ENCODE data around the gene RICTOR.
"Not testable (repeated sequence)": the region's sequence is repeated elsewhere in the genome, so short reads cannot be mapped to it uniquely, and the experiment has no call there.

The RICTOR gene

GRCh38 chr5:39006650-39007049 is 67.5 kb downstream of the RICTOR start:
- TF ChIP-seq CTCF (conservative IDR thresholded peaks at IDR 0.05) (no peak), ZFX (IDR thresholded peaks at IDR 0.05) (no peak)
- no peak overlapping the region for H3K27ac ChIP-seq

GRCh38 chr5:39005566-39006232 is 68.5 kb downstream of the RICTOR start:
- no peak overlapping the region for H3K27ac ChIP-seq
- TF ChIP-seq CTCF (conservative IDR thresholded peaks at IDR 0.05), result peak; percentile 21
- TF ChIP-seq ZFX (IDR thresholded peaks at IDR 0.05), result no peak

GRCh38 chr5:39001683-39002082 is 72.5 kb downstream of the RICTOR start:
- no peak overlapping the region for H3K27ac ChIP-seq
- no peak for TF ChIP-seq ZFX (IDR thresholded peaks at IDR 0.05)
- TF ChIP-seq CTCF (conservative IDR thresholded peaks at IDR 0.05), result no peak

DNA sequence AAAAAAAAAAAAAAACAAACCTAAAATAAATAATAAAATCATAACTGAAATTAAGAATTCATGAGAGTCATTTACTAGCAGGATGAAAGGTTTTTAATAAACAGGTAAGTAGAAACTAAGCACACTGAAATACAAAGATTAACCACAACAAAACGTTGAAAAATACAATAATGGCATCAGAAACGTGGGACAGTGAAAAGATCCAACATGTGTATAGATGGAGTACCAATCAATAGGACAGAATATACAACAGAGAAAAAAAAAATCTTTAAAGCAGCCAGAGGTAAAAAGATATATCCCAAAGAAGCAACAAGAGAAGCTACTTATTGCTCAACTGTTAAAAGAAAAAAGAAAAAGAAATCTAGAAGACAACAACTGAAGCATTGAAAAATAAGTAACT is 75.2 kb downstream of the RICTOR start:
- no peak for TF ChIP-seq ZFX (IDR thresholded peaks at IDR 0.05)
- no peak for TF ChIP-seq CTCF (conservative IDR thresholded peaks at IDR 0.05)
- no peak overlapping the region for H3K27ac ChIP-seq

GRCh38 chr5:38997591-38997990 is 76.6 kb downstream of the RICTOR start:
- no peak overlapping the region for H3K27ac ChIP-seq
- TF ChIP-seq CTCF (conservative IDR thresholded peaks at IDR 0.05), result no peak
- no peak for TF ChIP-seq ZFX (IDR thresholded peaks at IDR 0.05)

- no peak for TF ChIP-seq CTCF (conservative IDR thresholded peaks at IDR 0.05)
- TF ChIP-seq ZFX (IDR thresholded peaks at IDR 0.05), result no peak
- no peak overlapping the region for H3K27ac ChIP-seq
Observed at GRCh38 chr5:38996123-38996522, 78.1 kb downstream of the RICTOR start.

- TF ChIP-seq ZFX (IDR thresholded peaks at IDR 0.05), result no peak
- peak; percentile 84 for TF ChIP-seq CTCF (conservative IDR thresholded peaks at IDR 0.05)
- H3K27ac ChIP-seq, result no peak overlapping the region
Observed at GRCh38 chr5:38994324-38994927, 79.8 kb downstream of the RICTOR start.

DNA sequence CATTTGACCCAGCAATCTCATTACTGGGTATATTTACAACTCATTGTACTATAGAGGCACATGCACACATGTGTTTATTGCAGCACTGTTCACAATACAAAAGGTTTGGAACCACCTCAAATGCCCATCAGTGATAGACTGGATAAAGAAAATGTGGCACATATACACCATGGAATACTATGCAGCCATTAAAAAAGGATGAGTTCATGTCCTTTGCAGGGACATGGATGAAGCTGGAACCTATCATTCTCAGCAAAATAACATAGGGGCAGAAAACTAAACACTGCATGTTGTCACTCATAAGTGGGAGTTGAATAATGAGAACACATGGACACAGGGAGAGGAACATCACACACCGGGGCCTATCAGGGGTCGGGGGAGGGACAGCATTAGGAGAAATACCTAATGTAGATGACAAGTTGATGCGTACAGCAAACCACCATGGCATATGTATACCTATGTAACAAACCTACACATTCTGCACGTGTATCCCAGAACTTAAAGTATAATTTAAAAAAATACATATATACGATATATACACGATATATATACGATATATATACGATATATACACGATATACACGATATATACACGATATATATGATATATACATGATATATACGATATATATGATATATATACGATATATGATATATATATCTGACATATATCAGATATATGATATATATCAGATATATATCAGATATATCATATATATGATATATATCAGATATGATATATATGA is 84.1 kb downstream of the RICTOR start:
- not testable (repeated sequence) for H3K27ac ChIP-seq

All from C4-2B (cell line).